HepG2 (cell line): ENCODE measurements around the gene HORMAD2. TPM values are rescaled to one million over a fixed set of nuclear protein-coding genes. Genes with fewer than 3 reads are reported as not detected.
A peak's percentile ranks its signal among the peaks of the same experiment; 100 is the strongest.

Experiments
- ATAC-seq: fragments of 200-7000 bp; cut with Tn5 transposase; 3 replicates; pipeline ENCODE4 v1.9.1; 2020; ENCODE audit warnings: mild to moderate bottlenecking, moderate library complexity
- BruUV-seq: library from RNA; stranded (reverse); fragments of 400-500 nt; replicated peaks from 2 replicates; lab custom pipeline; 2021; lab: Mats Ljungman, UMichigan
- CTCF ChIA-PET: fragments of 300-600 bp; formaldehyde crosslinking; extraction: SDS; loops from one replicate; lab custom pipeline; 2021; ENCODE audit warnings: low total read pairs, inconsistent platforms, low intra/inter-chr PET ratio; lab: Yijun Ruan, JAX
- POLR2A ChIA-PET: fragments of 350-600 bp; sonication (Branson Sonifier 250); formaldehyde crosslinking; loops from one replicate; lab custom pipeline; 2020; ENCODE audit warnings: antibody characterized with exemption, inconsistent platforms; lab: Yijun Ruan, JAX
- DNase-seq: peaks from one replicate; pipeline ENCODE4 v3.0.0-alpha.2; 2015; ENCODE audit warnings: low spot score
- FAIRE-seq: peaks from 3 replicates; lab custom pipeline; 2011; peaks lifted over from hg19 to GRCh38; lab: Jason Lieb, UNC
- H2AFZ ChIP-seq: one replicate; pipeline ENCODE4 v1.6.1; 2011; ENCODE audit warnings: low read length, inconsistent platforms
- H3K27ac ChIP-seq: fragments of 300-600 bp; 3 replicates; pipeline ENCODE4 v1.8.0; 2011; ENCODE audit warnings: mixed run types, mild to moderate bottlenecking, mixed read lengths, low read length, inconsistent platforms; ENCODE audit not compliant: insufficient read depth; ENCODE audit errors: extremely low read length
- H3K27me3 ChIP-seq, 2 experiments: fragments of 200-600 bp in 1 of 2; 2 replicates in 1 of 2; 3 replicates in 1 of 2; pipeline versions ENCODE4 v1.6.0 to v1.8.0; 2011; ENCODE audit warnings: low read length in 2 of 2, mild to moderate bottlenecking in 2 of 2, moderate library complexity in 2 of 2, inconsistent platforms in 1 of 2; ENCODE audit not compliant: insufficient read depth in 2 of 2, control insufficient read depth in 1 of 2
- H3K36me3 ChIP-seq, 2 experiments: fragments of 200-600 bp in 1 of 2; replicated peaks in 1 of 2; 2 replicates in 1 of 2; 3 replicates in 1 of 2; pipeline versions ENCODE4 v1.5.1 to v1.8.0; 2011; ENCODE audit warnings: low read length in 2 of 2, inconsistent platforms in 1 of 2; ENCODE audit not compliant: insufficient read depth in 2 of 2, control insufficient read depth in 1 of 2
- H3K4me1 ChIP-seq: 2 replicates; pipeline ENCODE4 v1.5.1; 2012; ENCODE audit warnings: low read length, inconsistent platforms; ENCODE audit not compliant: insufficient read depth
- H3K4me2 ChIP-seq: 2 replicates; pipeline ENCODE4 v1.6.0; 2011; ENCODE audit warnings: low read depth, low read length, inconsistent platforms
- H3K4me3 ChIP-seq, 3 experiments: fragments of 200-600 bp in 1 of 3; sonication (generic), shearing (Covaris generic) in 1 of 3; replicated peaks in 1 of 3; 2 replicates each; pipeline ENCODE4 v1.5.1; 2011 to 2016; ENCODE audit warnings: low read length in 3 of 3, inconsistent platforms in 2 of 3, low read depth in 2 of 3, mild to moderate bottlenecking in 2 of 3, control low read depth in 1 of 3, mixed read lengths in 1 of 3; ENCODE audit not compliant: insufficient read depth in 1 of 3
- H3K79me2 ChIP-seq: one replicate; pipeline ENCODE4 v1.6.1; 2011; ENCODE audit warnings: low read length, inconsistent platforms; ENCODE audit not compliant: insufficient read depth
- H3K9ac ChIP-seq: 2 replicates; pipeline ENCODE4 v1.6.0; 2011; ENCODE audit warnings: mild to moderate bottlenecking, low read depth, low read length, inconsistent platforms; ENCODE audit not compliant: insufficient read depth
- H3K9me3 ChIP-seq: 2 replicates; pipeline ENCODE4 v1.5.1; 2012; ENCODE audit warnings: mild to moderate bottlenecking, low read length
- H4K20me1 ChIP-seq: 2 replicates; pipeline ENCODE4 v1.6.0; 2011; ENCODE audit warnings: inconsistent platforms, mild to moderate bottlenecking, low read length, moderate library complexity; ENCODE audit not compliant: insufficient read depth
- ERF ChIP-seq: IDR thresholded peaks from 2 replicates; pipeline ENCODE4 v1.6.1; 2018; ENCODE audit warnings: missing biosample characterization, missing genetic modification reagents
- HNRNPUL1 ChIP-seq: fragments of 200-400 bp; formaldehyde crosslinking; IDR thresholded peaks from 2 replicates; pipeline ENCODE4 v1.6.1; 2017; ENCODE audit warnings: low read depth, mild to moderate bottlenecking, low read length, moderate library complexity
- NFYB ChIP-seq: sonication (generic); formaldehyde crosslinking; IDR thresholded peaks from 2 replicates; pipeline ENCODE4 v1.4.0; 2020; ENCODE audit warnings: missing genetic modification reagents
- PITX1 ChIP-seq: sonication (generic); formaldehyde crosslinking; IDR thresholded peaks from 2 replicates; pipeline ENCODE4 v1.5.1; 2020; ENCODE audit warnings: mild to moderate bottlenecking, missing genetic modification reagents
- SPEN ChIP-seq: sonication (generic); formaldehyde crosslinking; IDR thresholded peaks from 2 replicates; pipeline ENCODE4 v1.5.1; 2020; ENCODE audit warnings: low read depth, mild to moderate bottlenecking, missing genetic modification reagents
- THAP9 ChIP-seq: sonication (generic); formaldehyde crosslinking; IDR thresholded peaks from 2 replicates; pipeline ENCODE4; 2020; ENCODE audit warnings: missing genetic modification reagents, mild to moderate bottlenecking, borderline replicate concordance
- ZFY ChIP-seq: sonication (generic); formaldehyde crosslinking; IDR thresholded peaks from 2 replicates; pipeline ENCODE4 v1.4.0; 2020; ENCODE audit warnings: missing genetic modification reagents
- ZNF549 ChIP-seq: sonication (generic); formaldehyde crosslinking; IDR thresholded peaks from 2 replicates; pipeline ENCODE4 v1.5.0; 2020; ENCODE audit warnings: missing genetic modification reagents
- ZNF629 ChIP-seq: sonication (generic); formaldehyde crosslinking; conservative IDR thresholded peaks from 2 replicates; pipeline ENCODE4 v1.5.0; 2020; ENCODE audit warnings: missing genetic modification reagents
- ZNF652 ChIP-seq: IDR thresholded peaks from 2 replicates; pipeline ENCODE4 v1.6.1; 2016; ENCODE audit warnings: low read depth, borderline replicate concordance
- WGBS: methylation state at CpG from one replicate; pipeline ENCODE4 v1.1.6; 2017; ENCODE audit warnings: low lambda C conversion rate; 5-methylcytosine and 5-hydroxymethylcytosine counted together
- in situ Hi-C: cut with HindIII; loops from 2 replicates; pipeline ENCODE4 v1.10.0; 2017; ENCODE audit warnings: low pct_unique_long_range_greater_than_20kb; ENCODE audit not compliant: extremely low pct_ligation_motif_present
- intact Hi-C: fragments of 100-400 bp; cut with micrococcal nuclease; formaldehyde crosslinking; loops from one replicate; pipeline ENCODE4 v1.10.0; 2022; ENCODE audit not compliant: unreplicated experiment
- polyA plus RNA-seq, 8 experiments: library from polyadenylated mRNA; depleted of rRNA in 3 of 8; stranded (reverse) in 7 of 8; unstranded in 1 of 8; fragments of >200 nt; fragmentation: Illumina TruSeq in 4 of 8; extraction: Trizol in 4 of 8; gene quantifications; 2 replicates each; pipeline versions ENCODE4 v1.2.1 to v1.2.3, GENCODE V29; 2011 to 2016; ENCODE audit warnings: low read depth in 4 of 8, missing spikeins in 1 of 8, mixed read lengths in 1 of 8; ENCODE audit not compliant: insufficient read depth in 1 of 8
- total RNA-seq, 5 experiments: library from RNA; depleted of rRNA; stranded (reverse); fragments of >200 nt; fragmentation: Illumina TruSeq; extraction: Trizol; gene quantifications; 2 replicates each; pipeline ENCODE4 v1.2.3, GENCODE V29; 2016; ENCODE audit warnings: low read depth in 1 of 5
- TF ChIP-seq, protein P1 (sequence below): IDR thresholded peaks from 2 replicates; pipeline ENCODE4 v1.4.0; 2020; ENCODE audit warnings: mild to moderate bottlenecking, missing genetic modification reagents

Gene HORMAD2
- total and polyA plus RNA-seq, 2 of the 13 experiments (the other 11 are each of a cell fraction or from before 2014, with no cell fraction given), result not detected

- no peak overlapping the region for H2AFZ ChIP-seq
- POLR2A ChIA-PET, result no interaction called here
- no peak overlapping the region for H3K27ac ChIP-seq
- in situ Hi-C loops (no loop called here), intact Hi-C loops (no loop called here)
- peaks cover 82% of the 10 kb centered on the region for H3K4me1 ChIP-seq
- no TSS peak for BruUV-seq
- CTCF ChIA-PET, result no interaction called here
- no peaks in the 10 kb centered on the region for H3K36me3 ChIP-seq
- DNase-seq, result no peak
- no peak for FAIRE-seq
- H3K9me3 ChIP-seq, result no peaks in the 10 kb centered on the region
- no peak overlapping the region for H3K4me2 ChIP-seq
- no peak overlapping the region for H3K9ac ChIP-seq
- TF ChIP-seq ZFY (CRISPR knock-in tag) (no peak), ZNF652 (CRISPR knock-in tag) (peak; percentile 64; the same call in 1 of the 2 replicates), ZNF629 (CRISPR knock-in tag) (peak; percentile 68)
- no peaks in the 10 kb centered on the region for H3K79me2 ChIP-seq
- no peaks in the 10 kb centered on the region for H3K27me3 ChIP-seq
- ATAC-seq, result no peak
- H3K4me3 ChIP-seq, result no peak overlapping the region
- no peaks in the 10 kb centered on the region for H4K20me1 ChIP-seq
These were observed 106.8 kb downstream of the HORMAD2 start for GRCh38 chr22:30187094-30187493.

GRCh38 chr22:30187529-30188407 lies 107.5 kb downstream of the HORMAD2 start:
- in situ Hi-C loops (no loop called here), intact Hi-C loops (no loop called here)
- Histone ChIP-seq H2AFZ (no peak overlapping the region), H3K4me1 (peaks cover 83% of the 10 kb centered on the region), H3K4me2 (no peak overlapping the region), H3K79me2 (no peaks in the 10 kb centered on the region), H3K9me3 (no peaks in the 10 kb centered on the region), H3K9ac (no peak overlapping the region), H3K27ac (peak overlapping the region; percentile 56), H3K36me3 (no peaks in the 10 kb centered on the region), H3K4me3 (no peak overlapping the region), H3K27me3 (no peaks in the 10 kb centered on the region), H4K20me1 (no peaks in the 10 kb centered on the region)
- 82% methylated on average over 3 of the region's 3 CpGs for WGBS
- no peak for DNase-seq
- FAIRE-seq, result no peak
- no TSS peak for BruUV-seq
- no peak for ATAC-seq
- POLR2A ChIA-PET, result interaction anchor here (1.4 kb wide), 1 partner anchor 21 kb away, joined by 4 read pairs; no protein-coding TSS in a partner anchor
- CTCF ChIA-PET, result no interaction called here
- no peak for TF ChIP-seq NFYB (CRISPR knock-in tag)
- TF ChIP-seq, protein P1, sequence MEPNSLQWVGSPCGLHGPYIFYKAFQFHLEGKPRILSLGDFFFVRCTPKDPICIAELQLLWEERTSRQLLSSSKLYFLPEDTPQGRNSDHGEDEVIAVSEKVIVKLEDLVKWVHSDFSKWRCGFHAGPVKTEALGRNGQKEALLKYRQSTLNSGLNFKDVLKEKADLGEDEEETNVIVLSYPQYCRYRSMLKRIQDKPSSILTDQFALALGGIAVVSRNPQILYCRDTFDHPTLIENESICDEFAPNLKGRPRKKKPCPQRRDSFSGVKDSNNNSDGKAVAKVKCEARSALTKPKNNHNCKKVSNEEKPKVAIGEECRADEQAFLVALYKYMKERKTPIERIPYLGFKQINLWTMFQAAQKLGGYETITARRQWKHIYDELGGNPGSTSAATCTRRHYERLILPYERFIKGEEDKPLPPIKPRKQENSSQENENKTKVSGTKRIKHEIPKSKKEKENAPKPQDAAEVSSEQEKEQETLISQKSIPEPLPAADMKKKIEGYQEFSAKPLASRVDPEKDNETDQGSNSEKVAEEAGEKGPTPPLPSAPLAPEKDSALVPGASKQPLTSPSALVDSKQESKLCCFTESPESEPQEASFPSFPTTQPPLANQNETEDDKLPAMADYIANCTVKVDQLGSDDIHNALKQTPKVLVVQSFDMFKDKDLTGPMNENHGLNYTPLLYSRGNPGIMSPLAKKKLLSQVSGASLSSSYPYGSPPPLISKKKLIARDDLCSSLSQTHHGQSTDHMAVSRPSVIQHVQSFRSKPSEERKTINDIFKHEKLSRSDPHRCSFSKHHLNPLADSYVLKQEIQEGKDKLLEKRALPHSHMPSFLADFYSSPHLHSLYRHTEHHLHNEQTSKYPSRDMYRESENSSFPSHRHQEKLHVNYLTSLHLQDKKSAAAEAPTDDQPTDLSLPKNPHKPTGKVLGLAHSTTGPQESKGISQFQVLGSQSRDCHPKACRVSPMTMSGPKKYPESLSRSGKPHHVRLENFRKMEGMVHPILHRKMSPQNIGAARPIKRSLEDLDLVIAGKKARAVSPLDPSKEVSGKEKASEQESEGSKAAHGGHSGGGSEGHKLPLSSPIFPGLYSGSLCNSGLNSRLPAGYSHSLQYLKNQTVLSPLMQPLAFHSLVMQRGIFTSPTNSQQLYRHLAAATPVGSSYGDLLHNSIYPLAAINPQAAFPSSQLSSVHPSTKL (CRISPR knock-in tag), result peak; percentile 26; the same call in 1 of the 2 replicates
- no peak for TF ChIP-seq SPEN (CRISPR knock-in tag)
- no peak for TF ChIP-seq HNRNPUL1
- TF ChIP-seq THAP9 (CRISPR knock-in tag), result no peak
- TF ChIP-seq PITX1 (CRISPR knock-in tag), result no peak
- no peak for TF ChIP-seq ERF (CRISPR knock-in tag)
- no peak for TF ChIP-seq ZNF549
